DOHH2 (cell line): Measurements from ENCODE around the gene TRRAP.

Experiments used
- H3F3A ChIP-seq: fragments of 200-600 bp; sonication (generic), shearing (Covaris generic); 2 replicates; pipeline ENCODE4 v1.6.0; 2016; ENCODE audit warnings: antibody characterized with exemption, mild to moderate bottlenecking; ENCODE audit not compliant: control insufficient read depth, insufficient read depth
- H3K27ac ChIP-seq: fragments of 200-600 bp; sonication (generic); 2 replicates; pipeline ENCODE4 v1.5.1; 2014; ENCODE audit warnings: low read depth, mild to moderate bottlenecking, low read length, moderate library complexity
- H3K27me3 ChIP-seq: fragments of 200-600 bp; sonication (generic); 2 replicates; pipeline ENCODE4 v1.6.1; 2014; ENCODE audit warnings: mild to moderate bottlenecking, low read length, mixed read lengths; ENCODE audit not compliant: control insufficient read depth
- H3K36me3 ChIP-seq: fragments of 200-600 bp; sonication (generic); 2 replicates; pipeline ENCODE4 v1.6.1; 2014; ENCODE audit warnings: mild to moderate bottlenecking, low read length, moderate library complexity, mixed read lengths; ENCODE audit not compliant: control insufficient read depth
- H3K4me1 ChIP-seq: fragments of 200-600 bp; sonication (generic); 2 replicates; pipeline ENCODE4 v1.6.1; 2014; ENCODE audit warnings: mild to moderate bottlenecking, low read length, mixed read lengths; ENCODE audit not compliant: control insufficient read depth
- H3K4me2 ChIP-seq: fragments of 200-600 bp; sonication (generic); 2 replicates; pipeline ENCODE4 v1.6.0; 2014; ENCODE audit warnings: mild to moderate bottlenecking, low read length, moderate library complexity
- H3K4me3 ChIP-seq: fragments of 200-600 bp; sonication (generic); 2 replicates; pipeline ENCODE4 v1.5.1; 2014; ENCODE audit warnings: mild to moderate bottlenecking, low read length, mixed read lengths
- H3K79me2 ChIP-seq: fragments of 200-600 bp; sonication (generic); 2 replicates; pipeline ENCODE4 v1.6.1; 2014; ENCODE audit warnings: mild to moderate bottlenecking, low read length, mixed read lengths; ENCODE audit not compliant: control insufficient read depth
- H3K9me2 ChIP-seq: fragments of 200-600 bp; sonication (generic); replicated peaks from 2 replicates; pipeline ENCODE4 v1.6.1; 2014; ENCODE audit warnings: mild to moderate bottlenecking, low read length, mixed read lengths; ENCODE audit not compliant: control insufficient read depth
- H3K9me3 ChIP-seq: fragments of 200-600 bp; sonication (generic); 2 replicates; pipeline ENCODE4 v1.6.1; 2014; ENCODE audit warnings: antibody characterized with exemption, low read length, mixed read lengths; ENCODE audit not compliant: control insufficient read depth, insufficient read depth
- H4K20me1 ChIP-seq: fragments of 200-600 bp; sonication (generic); 2 replicates; pipeline ENCODE4 v1.6.0; 2014; ENCODE audit warnings: low read depth, mild to moderate bottlenecking, antibody characterized with exemption, low read length, moderate library complexity; ENCODE audit not compliant: control insufficient read depth, insufficient read depth
- EZH2phosphoT487 ChIP-seq: fragments of 200-600 bp; sonication (generic); IDR thresholded peaks from 2 replicates; pipeline ENCODE4 v1.6.1; 2017; ENCODE audit warnings: borderline replicate concordance, mild to moderate bottlenecking, antibody characterized with exemption, low read length, moderate library complexity, mixed read lengths
- TF ChIP-seq, protein P1 (sequence below): fragments of 200-600 bp; sonication (generic); IDR thresholded peaks from one replicate; pipeline ENCODE4 v1.5.1; 2014; ENCODE audit warnings: antibody characterized with exemption, mild to moderate bottlenecking, low read depth, low read length; ENCODE audit not compliant: poor library complexity, severe bottlenecking

The TRRAP gene

DNA sequence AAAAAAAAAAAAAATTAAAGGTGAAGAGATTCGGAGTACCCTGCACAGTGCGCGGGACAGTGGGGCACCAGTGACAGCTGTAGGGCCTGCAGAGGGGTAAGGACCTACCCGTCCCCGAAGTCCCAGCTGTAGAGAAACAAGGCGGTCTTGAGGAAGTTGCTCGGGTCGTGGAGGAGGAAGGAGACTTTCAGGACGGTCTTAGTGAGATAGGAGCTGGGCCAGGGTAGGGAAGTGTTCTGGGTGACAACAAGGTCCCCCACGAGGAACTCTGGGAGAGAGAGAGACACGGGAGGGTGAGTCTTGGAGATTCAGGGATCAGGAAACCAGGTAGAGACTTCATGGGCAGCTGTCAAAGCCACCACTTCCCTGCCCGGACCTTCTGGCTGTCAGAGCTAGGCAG is 18.3 kb upstream of the TRRAP start:
- TF ChIP-seq EZH2phosphoT487, result no peak
- TF ChIP-seq, protein P1, sequence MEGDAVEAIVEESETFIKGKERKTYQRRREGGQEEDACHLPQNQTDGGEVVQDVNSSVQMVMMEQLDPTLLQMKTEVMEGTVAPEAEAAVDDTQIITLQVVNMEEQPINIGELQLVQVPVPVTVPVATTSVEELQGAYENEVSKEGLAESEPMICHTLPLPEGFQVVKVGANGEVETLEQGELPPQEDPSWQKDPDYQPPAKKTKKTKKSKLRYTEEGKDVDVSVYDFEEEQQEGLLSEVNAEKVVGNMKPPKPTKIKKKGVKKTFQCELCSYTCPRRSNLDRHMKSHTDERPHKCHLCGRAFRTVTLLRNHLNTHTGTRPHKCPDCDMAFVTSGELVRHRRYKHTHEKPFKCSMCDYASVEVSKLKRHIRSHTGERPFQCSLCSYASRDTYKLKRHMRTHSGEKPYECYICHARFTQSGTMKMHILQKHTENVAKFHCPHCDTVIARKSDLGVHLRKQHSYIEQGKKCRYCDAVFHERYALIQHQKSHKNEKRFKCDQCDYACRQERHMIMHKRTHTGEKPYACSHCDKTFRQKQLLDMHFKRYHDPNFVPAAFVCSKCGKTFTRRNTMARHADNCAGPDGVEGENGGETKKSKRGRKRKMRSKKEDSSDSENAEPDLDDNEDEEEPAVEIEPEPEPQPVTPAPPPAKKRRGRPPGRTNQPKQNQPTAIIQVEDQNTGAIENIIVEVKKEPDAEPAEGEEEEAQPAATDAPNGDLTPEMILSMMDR, result no peak
- Histone ChIP-seq H3K27me3 (peaks cover 29% of the 10 kb centered on the region), H3F3A (no peaks in the 10 kb centered on the region), H3K9me2 (no peaks in the 10 kb centered on the region), H3K27ac (no peak overlapping the region), H3K9me3 (no peaks in the 10 kb centered on the region), H4K20me1 (no peaks in the 10 kb centered on the region), H3K79me2 (no peaks in the 10 kb centered on the region), H3K36me3 (no peaks in the 10 kb centered on the region), H3K4me2 (no peak overlapping the region), H3K4me3 (no peak overlapping the region), H3K4me1 (no peaks in the 10 kb centered on the region)

- H3F3A ChIP-seq, result no peaks in the 10 kb centered on the region
- no peaks in the 10 kb centered on the region for H3K79me2 ChIP-seq
- H3K4me1 ChIP-seq, result no peaks in the 10 kb centered on the region
- H4K20me1 ChIP-seq, result no peaks in the 10 kb centered on the region
- no peak overlapping the region for H3K4me3 ChIP-seq
- peaks cover 40% of the 10 kb centered on the region for H3K27me3 ChIP-seq
- TF ChIP-seq EZH2phosphoT487, result no peak
- TF ChIP-seq, protein P1, result no peak
- H3K4me2 ChIP-seq, result no peak overlapping the region
- no peaks in the 10 kb centered on the region for H3K9me3 ChIP-seq
- H3K9me2 ChIP-seq, result no peaks in the 10 kb centered on the region
- no peaks in the 10 kb centered on the region for H3K36me3 ChIP-seq
- no peak overlapping the region for H3K27ac ChIP-seq
Measured at GRCh38 chr7:98862203-98862602, 16.1 kb upstream of the TRRAP start.

DNA sequence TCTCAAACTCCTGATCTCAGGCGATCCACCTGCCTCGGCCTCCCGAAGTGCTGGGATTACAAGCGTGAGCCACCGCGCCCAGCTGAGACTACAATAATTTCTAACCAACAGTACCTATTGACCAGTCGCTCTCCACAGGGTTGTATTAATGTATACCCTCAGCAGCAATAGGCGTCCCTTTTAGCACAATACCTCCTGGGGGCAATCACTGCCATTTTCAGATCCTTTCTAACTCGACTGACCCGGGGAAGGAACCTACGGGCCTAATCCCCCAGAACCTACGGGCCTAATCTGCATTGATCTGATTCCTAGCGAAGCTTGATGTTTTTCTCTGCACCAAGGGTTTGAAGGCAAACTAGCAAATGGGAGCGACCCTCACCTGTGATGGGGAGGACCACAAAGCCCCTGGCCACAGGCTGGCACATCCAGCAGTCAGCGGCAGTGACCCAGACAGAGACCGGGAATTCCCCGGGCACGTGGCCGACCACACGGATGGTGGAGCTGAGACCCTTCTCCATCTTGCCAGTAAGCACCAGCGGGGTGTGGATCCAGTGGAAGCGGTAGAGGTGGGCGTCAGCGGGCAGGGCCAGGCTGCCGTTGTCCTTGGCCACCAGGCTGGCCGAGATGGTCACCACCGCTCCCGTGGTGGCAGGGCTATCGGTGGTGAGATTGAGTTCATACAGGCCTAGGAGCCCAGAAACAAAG is 15.5 kb upstream of the TRRAP start:
- H3K9me2 ChIP-seq, result no peaks in the 10 kb centered on the region
- no peaks in the 10 kb centered on the region for H3K79me2 ChIP-seq
- H3K4me1 ChIP-seq, result no peaks in the 10 kb centered on the region
- peaks cover 45% of the 10 kb centered on the region for H3K27me3 ChIP-seq
- H3K36me3 ChIP-seq, result no peaks in the 10 kb centered on the region
- no peak overlapping the region for H3K27ac ChIP-seq
- no peaks in the 10 kb centered on the region for H3K9me3 ChIP-seq
- H3K4me3 ChIP-seq, result no peak overlapping the region
- H4K20me1 ChIP-seq, result no peaks in the 10 kb centered on the region
- no peak overlapping the region for H3K4me2 ChIP-seq
- no peaks in the 10 kb centered on the region for H3F3A ChIP-seq
- TF ChIP-seq, protein P1, result no peak
- TF ChIP-seq EZH2phosphoT487, result no peak
